GM21360 (cell line): ENCODE data around the gene SHC3.
"Not testable (repeated sequence)": the region's sequence is repeated elsewhere in the genome, so short reads cannot be mapped to it uniquely, and the experiment has no call there.

Source experiments
- ATAC-seq: cut with Tn5 transposase; IDR thresholded peaks from one replicate; pipeline ENCODE4 v1.9.1; 2021; ENCODE audit warnings: mild to moderate bottlenecking, moderate library complexity; ENCODE audit not compliant: unreplicated experiment

Gene SHC3, protein sequence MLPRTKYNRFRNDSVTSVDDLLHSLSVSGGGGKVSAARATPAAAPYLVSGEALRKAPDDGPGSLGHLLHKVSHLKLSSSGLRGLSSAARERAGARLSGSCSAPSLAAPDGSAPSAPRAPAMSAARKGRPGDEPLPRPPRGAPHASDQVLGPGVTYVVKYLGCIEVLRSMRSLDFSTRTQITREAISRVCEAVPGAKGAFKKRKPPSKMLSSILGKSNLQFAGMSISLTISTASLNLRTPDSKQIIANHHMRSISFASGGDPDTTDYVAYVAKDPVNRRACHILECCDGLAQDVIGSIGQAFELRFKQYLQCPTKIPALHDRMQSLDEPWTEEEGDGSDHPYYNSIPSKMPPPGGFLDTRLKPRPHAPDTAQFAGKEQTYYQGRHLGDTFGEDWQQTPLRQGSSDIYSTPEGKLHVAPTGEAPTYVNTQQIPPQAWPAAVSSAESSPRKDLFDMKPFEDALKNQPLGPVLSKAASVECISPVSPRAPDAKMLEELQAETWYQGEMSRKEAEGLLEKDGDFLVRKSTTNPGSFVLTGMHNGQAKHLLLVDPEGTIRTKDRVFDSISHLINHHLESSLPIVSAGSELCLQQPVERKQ

GRCh38 chr9:89177944-89178829 lies at the start of gene SHC3:
TSS of gene SHC3 (minus strand) at chr9:89178818. CDS start at chr9:89178460, 358 bp downstream.
- no peak for ATAC-seq

DNA sequence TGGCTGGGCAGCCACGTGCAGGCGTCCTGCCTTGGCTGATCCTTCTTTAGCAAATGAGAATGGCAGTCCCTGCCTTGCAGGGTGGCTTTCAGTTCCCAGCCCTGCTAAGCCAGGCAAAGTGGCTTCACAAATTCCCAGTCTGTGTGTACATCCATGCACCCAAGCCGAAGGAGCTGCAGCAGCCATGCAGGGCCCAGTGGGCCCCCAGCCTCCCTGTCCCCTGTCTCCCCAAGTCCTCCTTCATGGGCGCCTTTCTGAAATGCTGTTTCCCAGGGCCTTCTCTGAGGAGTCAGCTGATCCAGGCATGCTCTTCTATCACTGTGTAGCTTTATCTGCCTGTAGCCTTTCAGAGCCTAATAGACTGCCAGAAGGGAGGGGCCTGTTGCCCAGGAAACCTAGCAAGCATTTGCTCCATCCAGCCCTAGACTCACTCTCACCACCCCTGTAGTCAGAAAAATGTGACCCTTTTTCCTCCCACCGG lies 47.4 kb upstream of the SHC3 start:
- ATAC-seq, result no peak

DNA sequence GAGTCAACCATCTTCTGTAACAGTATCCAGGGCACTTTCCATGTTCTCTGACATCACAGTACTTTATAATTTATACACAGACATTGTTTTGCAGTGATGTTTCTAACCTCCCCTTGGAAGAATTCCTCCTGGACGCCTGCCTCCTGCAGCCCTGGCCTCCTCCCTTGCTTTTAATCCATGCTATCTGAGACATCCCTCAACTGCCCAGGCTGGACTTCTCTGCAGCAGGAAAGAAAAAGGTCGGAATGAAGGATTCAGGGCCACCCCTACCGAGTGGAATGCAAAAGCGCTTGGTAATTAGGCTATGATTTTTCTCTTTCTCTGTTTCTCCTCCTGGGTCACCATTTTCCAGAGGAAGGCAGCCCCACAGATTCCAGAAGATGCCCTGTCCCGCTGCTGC lies 47.0 kb upstream of the SHC3 start:
- ATAC-seq, result no peak

DNA sequence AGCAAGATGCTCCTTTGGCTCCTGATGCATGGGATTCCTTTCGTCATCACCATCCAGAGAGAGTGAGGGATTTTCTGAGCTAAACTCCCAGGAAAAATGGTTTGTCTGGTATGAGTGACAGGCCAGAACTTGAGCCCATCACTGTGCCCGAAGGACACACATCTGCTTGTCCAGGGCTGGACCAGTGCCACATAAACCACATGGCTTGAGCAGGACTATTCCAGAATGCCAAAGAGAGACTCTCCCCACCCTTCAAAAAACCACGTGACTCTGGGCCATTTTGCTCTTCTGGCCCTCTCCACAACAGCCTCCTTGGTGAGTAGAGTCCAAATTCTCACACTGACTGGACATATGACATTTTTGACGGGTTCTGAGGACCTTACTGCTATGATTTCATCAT lies 46.4 kb upstream of the SHC3 start:
- ATAC-seq, result no peak

- ATAC-seq, result no peak
These were observed 46.0 kb upstream of the SHC3 start for GRCh38 chr9:89224633-89225032.

DNA sequence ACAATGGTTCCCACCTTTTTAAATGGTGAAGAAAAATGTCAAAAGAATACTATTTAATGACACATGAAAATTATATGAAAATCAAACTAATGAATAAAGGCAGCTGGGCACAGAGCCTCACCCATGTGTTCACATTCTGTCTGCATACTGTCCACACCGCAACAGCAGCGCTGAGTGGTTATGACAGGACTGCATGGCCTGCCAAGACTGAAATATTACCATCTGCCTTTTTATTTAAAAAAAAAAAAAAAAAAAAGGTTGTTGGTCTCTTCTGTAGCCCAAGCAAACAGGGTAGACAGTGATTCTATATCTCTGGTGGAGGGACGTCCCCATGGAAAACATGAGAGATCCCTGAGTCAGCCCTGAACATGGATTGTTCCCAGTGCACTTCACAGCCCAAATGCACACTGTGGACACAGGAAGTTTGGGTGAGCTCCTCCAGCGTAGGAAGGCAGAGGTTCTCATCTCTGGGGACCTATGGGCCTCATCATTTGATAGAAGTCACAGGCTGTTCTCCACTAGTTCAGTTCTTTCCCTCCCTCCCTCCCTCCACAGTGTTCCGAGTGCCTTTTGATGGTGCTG lies 44.9 kb upstream of the SHC3 start:
- ATAC-seq, result no peak

DNA sequence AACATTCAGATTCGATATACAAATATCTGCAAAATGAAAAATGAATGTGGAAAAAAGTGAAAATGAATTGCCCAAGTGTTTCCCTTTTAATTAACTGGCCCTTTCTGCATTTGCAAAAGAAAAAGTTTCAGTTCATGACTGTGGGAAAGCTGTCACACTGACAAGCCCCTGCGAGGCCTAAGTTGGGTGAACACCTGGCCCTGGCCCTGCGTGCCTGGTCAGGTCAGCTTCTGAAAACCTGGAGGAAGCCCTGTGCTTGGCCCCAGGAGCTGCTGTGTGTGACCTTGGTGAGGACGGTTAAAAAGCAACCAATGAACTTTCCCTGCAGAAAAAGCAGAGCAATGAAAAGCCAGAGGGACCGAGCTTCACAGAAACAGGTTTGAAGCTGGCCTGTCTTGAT lies 41.0 kb upstream of the SHC3 start:
- no peak for ATAC-seq

GRCh38 chr9:89218040-89218928 lies 39.7 kb upstream of the SHC3 start:
- ATAC-seq, result no peak

DNA sequence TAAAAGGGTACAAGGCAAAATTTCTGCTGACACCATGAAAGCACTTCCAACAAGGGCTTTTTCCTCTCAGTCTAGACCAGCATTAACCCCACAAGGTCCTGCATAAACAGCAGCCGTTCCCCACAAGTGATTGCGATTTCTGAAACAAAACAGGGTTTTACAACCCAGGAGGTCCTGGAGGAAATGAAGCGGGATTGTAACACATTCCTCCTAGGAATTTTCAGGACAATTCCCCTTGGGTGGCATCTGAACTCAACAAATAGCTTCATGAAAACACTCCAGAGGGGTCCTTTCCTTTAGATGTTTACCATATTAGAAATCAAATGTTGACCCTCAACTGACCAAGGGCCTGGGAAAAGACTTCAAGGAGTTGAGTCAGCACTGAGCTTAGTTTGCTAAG lies 36.7 kb upstream of the SHC3 start:
- ATAC-seq, result no peak

DNA sequence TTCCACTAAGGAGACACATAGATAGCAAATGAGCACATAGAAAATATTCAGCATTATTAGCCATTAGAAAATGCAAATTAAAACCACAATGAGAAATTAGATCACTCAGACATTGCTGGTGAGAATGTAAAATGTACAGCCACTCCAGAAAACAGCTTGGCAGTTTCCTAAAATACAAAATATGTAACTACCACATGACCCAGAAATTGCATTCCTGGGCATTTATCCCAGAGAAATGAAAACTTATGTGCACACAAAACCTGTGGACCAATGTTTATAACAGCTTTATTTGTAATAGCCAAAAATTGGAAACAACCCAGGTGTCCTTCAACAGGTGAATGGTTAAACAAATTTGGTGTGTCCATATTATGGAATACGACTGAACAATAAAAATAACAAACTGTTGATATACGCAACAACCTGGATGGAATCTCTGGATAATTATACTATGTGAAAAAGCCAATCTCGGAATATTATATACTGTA lies 34.8 kb upstream of the SHC3 start:
- no peak for ATAC-seq

DNA sequence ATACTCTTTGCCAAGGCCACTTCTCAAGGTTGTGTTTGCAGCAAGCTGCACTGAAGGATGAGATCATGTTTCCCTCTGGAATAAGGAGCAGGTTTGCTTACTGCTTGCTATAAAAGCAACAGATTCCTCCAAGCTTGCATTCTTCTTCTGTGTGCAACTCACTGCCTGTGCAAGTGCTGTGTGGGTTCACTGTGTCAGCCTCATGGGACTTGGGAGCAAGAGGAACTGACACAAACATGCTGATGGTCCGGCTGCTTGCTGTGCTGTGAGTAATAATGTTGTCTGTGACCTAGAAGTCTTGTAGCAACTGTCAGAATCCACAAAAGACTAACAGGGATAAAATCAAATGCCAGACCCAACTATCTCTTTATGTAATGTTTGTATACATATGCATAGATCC lies 33.6 kb upstream of the SHC3 start:
- no peak for ATAC-seq

GRCh38 chr9:89209311-89209710 lies 30.7 kb upstream of the SHC3 start:
- ATAC-seq, result not testable (repeated sequence)

DNA sequence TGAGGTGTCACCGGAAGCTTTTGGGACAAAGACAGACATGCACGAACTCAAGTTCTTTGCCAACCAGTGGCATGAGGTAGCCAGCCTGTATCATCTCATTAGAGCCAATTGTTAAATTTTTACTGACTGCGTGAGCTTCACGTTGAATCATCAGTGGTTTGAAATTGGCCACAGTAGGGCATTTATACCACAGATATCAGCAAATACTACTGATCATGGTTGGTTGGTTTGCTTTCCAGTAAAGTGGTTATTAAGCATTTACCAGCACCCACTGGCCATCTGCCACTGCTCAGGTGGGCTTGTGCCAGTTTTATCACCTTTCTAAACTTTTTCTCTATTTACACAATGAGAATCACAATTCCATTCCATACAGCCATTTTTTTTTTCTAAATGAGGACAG lies 28.4 kb upstream of the SHC3 start:
- ATAC-seq, result no peak

GRCh38 chr9:89204801-89205200 lies 26.2 kb upstream of the SHC3 start:
- ATAC-seq, result no peak

DNA sequence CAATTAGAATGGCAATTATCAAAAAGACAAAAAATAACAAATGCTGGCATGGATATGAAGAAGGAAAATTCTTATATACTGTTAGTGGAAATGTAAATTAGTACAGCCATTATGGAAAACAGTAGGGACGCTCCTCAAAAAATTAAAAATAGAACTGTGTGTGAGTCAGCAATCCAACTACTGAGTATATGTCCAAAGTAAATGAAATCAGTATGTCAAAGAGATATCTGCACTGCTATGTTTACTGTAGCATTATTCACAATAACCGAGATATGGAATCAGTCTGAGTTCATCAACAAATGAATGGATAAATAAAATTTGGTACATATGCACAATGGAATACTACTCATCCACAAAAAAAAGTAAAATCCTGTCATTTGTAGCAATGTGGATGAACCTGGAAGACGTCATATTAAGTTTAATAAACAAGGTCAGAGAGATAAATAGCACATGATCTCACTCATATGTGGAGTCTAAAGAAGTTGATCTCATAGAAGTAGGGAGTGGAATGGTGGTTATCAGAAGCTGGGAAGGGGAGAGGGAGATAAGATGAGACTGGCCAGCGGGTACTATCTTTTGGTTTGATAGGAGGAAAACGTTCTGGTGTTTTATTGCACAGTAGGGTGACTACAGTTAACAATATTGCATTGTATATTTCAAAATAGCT lies 16.6 kb upstream of the SHC3 start:
- ATAC-seq, result no peak

DNA sequence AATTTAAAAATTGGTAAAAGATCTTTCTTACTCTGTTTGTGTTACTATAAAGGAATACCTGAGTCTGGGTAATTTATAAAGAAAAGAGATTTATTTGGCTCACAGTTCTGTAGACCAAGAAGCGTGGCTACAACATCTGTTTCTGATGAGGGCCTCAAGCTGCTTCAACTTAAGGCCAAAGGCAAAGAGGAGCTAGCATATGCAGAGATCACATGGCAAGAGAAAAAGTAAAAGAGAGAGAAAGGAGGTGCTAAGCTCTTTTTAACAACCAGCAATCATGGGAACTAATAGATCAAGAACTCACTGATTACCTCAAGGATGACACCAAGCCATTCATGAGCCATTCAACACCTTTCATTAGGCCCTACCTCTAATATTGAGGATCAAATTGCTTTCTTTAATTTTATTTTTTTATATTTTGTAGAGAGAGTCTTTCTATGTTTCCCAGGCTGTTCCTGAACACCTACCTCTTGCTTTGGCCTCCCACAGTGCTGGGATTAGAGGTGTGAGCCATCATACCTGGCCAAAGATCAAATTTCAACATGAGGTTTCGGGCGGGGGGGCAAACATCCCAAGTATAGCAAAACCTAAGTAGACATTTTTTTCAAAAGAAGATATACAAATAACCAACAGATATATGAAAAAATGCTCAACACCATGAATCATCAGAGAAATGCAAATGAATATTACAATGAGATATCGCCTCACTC lies 16.0 kb upstream of the SHC3 start:
- no peak for ATAC-seq

DNA sequence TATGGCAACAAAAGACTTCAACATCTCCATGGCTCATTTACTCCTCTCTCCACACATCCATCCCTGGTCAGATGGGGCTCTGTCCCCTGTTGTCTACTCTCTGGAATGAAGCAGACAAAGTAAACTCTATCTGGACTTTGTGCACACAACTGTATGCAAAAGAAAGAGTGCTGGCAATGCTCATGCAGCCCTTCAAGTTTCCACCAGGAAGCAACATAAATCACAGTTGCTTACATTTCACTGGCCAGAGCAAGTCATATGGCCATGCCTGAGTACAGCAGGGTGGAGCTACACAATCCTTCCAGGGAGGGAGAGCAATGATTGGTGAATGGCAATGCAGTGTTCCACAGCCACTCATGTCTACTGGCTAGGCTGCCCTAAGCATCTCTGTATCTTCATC lies 12.4 kb upstream of the SHC3 start:
- no peak for ATAC-seq

GRCh38 chr9:89189215-89189614 lies 10.6 kb upstream of the SHC3 start:
- ATAC-seq, result no peak

DNA sequence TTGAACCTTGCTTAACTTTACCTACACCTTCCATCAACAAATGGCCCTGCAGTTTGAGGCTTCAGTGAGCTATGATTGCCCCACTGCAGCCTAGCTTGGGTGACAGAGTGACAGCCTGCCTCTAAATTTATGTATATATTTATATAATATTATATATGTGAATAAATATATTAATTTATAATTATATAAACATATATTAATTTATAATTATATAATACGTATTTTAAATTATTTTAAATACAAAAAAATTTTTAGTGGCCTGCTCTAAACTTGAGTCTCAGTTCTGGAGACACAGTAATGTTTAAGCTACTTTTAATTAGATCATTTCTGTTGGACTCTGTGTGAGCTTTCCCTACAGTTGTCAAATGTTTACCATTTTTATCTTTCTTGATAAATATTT lies 9.3 kb upstream of the SHC3 start:
- no peak for ATAC-seq
